Measurements from ENCODE around the gene ETS1. TPM values are rescaled to one million over a fixed set of nuclear protein-coding genes. Genes with fewer than 3 reads are reported as not detected.

Gene ETS1
- total RNA-seq, 2 experiments from 2014 or later = 203 to 466 TPM

DNA sequence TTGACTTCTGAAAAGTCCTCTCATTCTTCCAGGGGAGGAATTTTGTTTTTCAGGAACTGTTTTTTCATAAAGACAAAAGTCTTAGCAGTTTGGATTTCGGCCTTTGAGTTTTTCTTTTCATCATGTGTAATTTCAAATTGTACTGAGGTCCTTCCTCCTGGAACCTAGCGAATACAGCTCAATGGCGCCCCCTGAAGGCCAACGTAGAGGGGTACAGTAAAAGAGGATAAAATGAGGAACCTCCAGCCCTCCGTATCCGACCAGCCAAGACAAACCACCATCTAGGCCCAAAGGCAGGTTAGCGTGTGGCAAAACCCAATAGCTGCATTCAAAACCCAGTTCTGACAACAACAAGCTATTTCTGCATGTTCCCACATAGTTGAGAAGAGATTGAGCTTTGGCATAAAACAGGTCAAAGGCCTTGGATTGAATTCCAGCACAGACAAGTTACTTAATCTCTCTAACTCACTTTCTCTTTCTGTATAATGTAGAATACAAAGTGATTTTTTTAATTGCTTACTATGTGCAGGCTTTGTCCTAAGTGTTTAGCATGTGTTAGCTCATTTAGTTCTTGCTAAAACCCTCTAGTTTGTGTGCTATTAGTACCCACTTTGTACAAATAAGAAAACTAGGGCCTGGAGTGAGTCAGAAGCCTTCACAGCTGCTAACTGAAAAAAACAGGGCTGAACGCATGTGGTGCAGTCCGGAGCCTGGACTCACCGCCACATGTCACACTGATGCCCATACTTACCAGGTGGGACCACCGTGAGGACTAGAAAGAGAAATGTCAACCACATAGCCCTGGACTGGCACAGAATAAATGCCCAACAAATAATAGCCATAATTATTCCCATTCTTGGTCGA is 43.2 kb upstream of the ETS1 start:
- peak; percentile 95 for DNase-seq (ENCODE audit: low spot score)
- intact Hi-C loops (cut with micrococcal nuclease; ENCODE audit: unreplicated experiment) = loop anchor here (1.0 to 10.0 kb wide), 13 partner anchors 26 to 596 kb away; partner anchors contain the start of gene FLI1
- POLR2A ChIA-PET = interaction anchor here (0.7 to 16.8 kb wide), 29 partner anchors 8 to 470 kb away, joined by 3 to 631 read pairs (median 4); no protein-coding TSS in a partner anchor
- no TSS peak for BruUV-seq (replicated peaks)
- H3K4me3 ChIP-seq (ENCODE audit: low read depth, low read length, poor library complexity, severe bottlenecking) = peak overlapping the region; percentile 3
- CTCF ChIA-PET (ENCODE audit: unreplicated experiment) = interaction anchor here (0.6 to 4.6 kb wide), 32 partner anchors 8 to 473 kb away, joined by 3 to 78 read pairs (median 4); no protein-coding TSS in a partner anchor
- no peaks in the 10 kb centered on the region for H3K36me3 ChIP-seq (ENCODE audit: insufficient read depth, low read length)
- no peaks in the 10 kb centered on the region for H4K20me1 ChIP-seq (ENCODE audit: insufficient read depth, low read length)
- no peaks in the 10 kb centered on the region; the same call in 1 of the 2 replicates for H3K79me2 ChIP-seq (ENCODE audit: insufficient read depth, low read depth, low read length)
- H3K4me2 ChIP-seq (ENCODE audit: low read length) = peak overlapping the region; percentile 74
- H2AFZ ChIP-seq (ENCODE audit: low read length) = peak overlapping the region; percentile 90
- H3K4me1 ChIP-seq (ENCODE audit: insufficient read depth, low read length, poor library complexity, severe bottlenecking) = peaks cover 71% of the 10 kb centered on the region
- no peaks in the 10 kb centered on the region for H3K9me3 ChIP-seq (ENCODE audit: low read length)
- H3K9me2 ChIP-seq (ENCODE audit: insufficient read depth, low read length) = no peaks in the 10 kb centered on the region
- TF ChIP-seq EZH2phosphoT487 (IDR thresholded peaks at IDR 0.05; ENCODE audit: borderline replicate concordance, low read depth, low read length) (no peak), CTCF (conservative IDR thresholded peaks at IDR 0.05; ENCODE audit: low read length) (peak; percentile 99)
- H3K27ac ChIP-seq (ENCODE audit: low read depth, low read length, poor library complexity, severe bottlenecking) = peak overlapping the region; percentile 97

DNA sequence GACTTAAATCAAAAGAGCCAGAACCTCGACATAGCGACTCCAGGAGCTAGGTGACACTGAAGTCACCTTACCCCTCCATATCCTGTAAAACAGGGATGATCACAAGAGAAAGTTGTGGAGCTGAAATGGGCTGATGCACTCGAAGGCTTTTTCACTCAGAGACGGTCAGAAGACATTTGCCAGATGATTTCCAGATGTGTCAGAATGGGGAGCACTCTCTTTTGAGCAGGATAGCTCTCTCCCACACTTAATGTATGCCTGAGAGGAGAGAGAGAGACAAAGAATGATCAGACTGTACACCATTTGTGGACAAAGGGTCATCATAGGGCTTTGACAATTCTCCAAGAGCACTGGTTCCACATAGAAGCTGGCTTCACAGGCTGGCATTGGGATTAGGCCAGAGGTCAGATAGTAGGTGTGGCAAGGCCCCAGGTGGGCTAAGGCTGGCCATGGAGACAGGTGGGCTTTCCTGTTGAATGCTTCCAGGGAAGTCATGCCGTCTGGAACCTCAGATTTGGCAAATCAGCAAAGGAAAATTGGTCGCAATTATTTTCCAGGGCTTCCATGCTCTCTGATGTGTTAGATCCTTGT is 42.3 kb upstream of the ETS1 start:
- TF ChIP-seq EZH2phosphoT487 (IDR thresholded peaks at IDR 0.05; ENCODE audit: borderline replicate concordance, low read depth, low read length) = no peak
- no peak for TF ChIP-seq CTCF (conservative IDR thresholded peaks at IDR 0.05; ENCODE audit: low read length)
- BruUV-seq (replicated peaks) = no TSS peak
- H2AFZ ChIP-seq (ENCODE audit: low read length) = peak overlapping the region; percentile 90
- POLR2A ChIA-PET = interaction anchor here (0.5 to 16.8 kb wide), 21 partner anchors 10 to 228 kb away, joined by 3 to 631 read pairs (median 4); no protein-coding TSS in a partner anchor
- H3K79me2 ChIP-seq (ENCODE audit: insufficient read depth, low read depth, low read length) = no peaks in the 10 kb centered on the region; the same call in 1 of the 2 replicates
- H3K27ac ChIP-seq (ENCODE audit: low read depth, low read length, poor library complexity, severe bottlenecking) = peak overlapping the region; percentile 97
- CTCF ChIA-PET (ENCODE audit: unreplicated experiment) = interaction anchor here (0.6 to 4.6 kb wide), 17 partner anchors 10 to 472 kb away, joined by 3 to 78 read pairs (median 4); no protein-coding TSS in a partner anchor
- peak overlapping the region; percentile 74 for H3K4me2 ChIP-seq (ENCODE audit: low read length)
- no peaks in the 10 kb centered on the region for H3K36me3 ChIP-seq (ENCODE audit: insufficient read depth, low read length)
- peaks cover 81% of the 10 kb centered on the region for H3K4me1 ChIP-seq (ENCODE audit: insufficient read depth, low read length, poor library complexity, severe bottlenecking)
- H3K9me3 ChIP-seq (ENCODE audit: low read length) = no peaks in the 10 kb centered on the region
- peak; percentile 30 for DNase-seq (ENCODE audit: low spot score)
- intact Hi-C loops (cut with micrococcal nuclease; ENCODE audit: unreplicated experiment) = loop anchor here (1.0 to 10.0 kb wide), 13 partner anchors 25 to 595 kb away; partner anchors contain the start of gene FLI1
- H4K20me1 ChIP-seq (ENCODE audit: insufficient read depth, low read length) = no peaks in the 10 kb centered on the region
- H3K9me2 ChIP-seq (ENCODE audit: insufficient read depth, low read length) = no peaks in the 10 kb centered on the region
- peak overlapping the region; percentile 3 for H3K4me3 ChIP-seq (ENCODE audit: low read depth, low read length, poor library complexity, severe bottlenecking)
